Forelimb muscle (tissue), 1 donor: ENCODE measurements around the gene KCNAB1. TPM values are rescaled to one million over a fixed set of nuclear protein-coding genes. Genes with fewer than 3 reads are reported as not detected.

Experiments used
- DNase-seq: peaks from one replicate; pipeline ENCODE4 v3.0.0-alpha.2; 2013; ENCODE audit warnings: low read depth
- polyA plus RNA-seq: library from polyadenylated mRNA; unstranded; fragments of 120-200 nt; gene quantifications from one replicate; pipeline ENCODE4 v1.2.1, GENCODE V29; 2013; ENCODE audit not compliant: insufficient read length

Gene KCNAB1
- polyA plus RNA-seq, 1 donor = 4.3 TPM

- DNase-seq = no peak
Measured at GRCh38 chr3:156368189-156368588, 247.8 kb downstream of the KCNAB1 start.

DNA sequence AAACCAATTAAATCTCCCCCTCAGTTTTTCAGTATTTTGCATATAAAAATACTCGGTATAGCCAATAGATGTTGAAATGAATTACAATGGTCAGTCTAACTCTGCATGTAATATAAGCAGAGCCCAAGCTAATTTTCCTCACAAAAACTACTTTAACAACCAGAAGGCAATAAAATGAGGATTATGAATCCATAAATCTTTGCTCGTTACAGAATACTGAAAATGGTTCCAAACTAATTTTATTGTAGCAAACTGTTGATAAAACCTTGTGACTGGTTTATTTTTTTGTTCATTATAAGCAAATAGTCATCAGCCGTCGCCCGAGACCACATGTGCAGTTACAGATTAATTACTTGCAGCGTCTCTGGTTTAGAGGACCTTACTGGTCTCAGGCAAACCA, 251.3 kb downstream of the KCNAB1 start:
- no peak for DNase-seq

GRCh38 chr3:156373095-156373494, 252.7 kb downstream of the KCNAB1 start:
- no peak for DNase-seq

- no peak for DNase-seq
Measured at GRCh38 chr3:156373654-156374053, 253.3 kb downstream of the KCNAB1 start.

- DNase-seq = no peak
Measured at GRCh38 chr3:156376199-156376598, 255.8 kb downstream of the KCNAB1 start.

GRCh38 chr3:156377266-156377665, 256.9 kb downstream of the KCNAB1 start:
- no peak for DNase-seq

GRCh38 chr3:156377718-156378117, 257.3 kb downstream of the KCNAB1 start:
- no peak for DNase-seq

GRCh38 chr3:156378871-156379270, 258.5 kb downstream of the KCNAB1 start:
- no peak for DNase-seq

- no peak for DNase-seq
Measured at GRCh38 chr3:156379327-156379726, 258.9 kb downstream of the KCNAB1 start.

DNA sequence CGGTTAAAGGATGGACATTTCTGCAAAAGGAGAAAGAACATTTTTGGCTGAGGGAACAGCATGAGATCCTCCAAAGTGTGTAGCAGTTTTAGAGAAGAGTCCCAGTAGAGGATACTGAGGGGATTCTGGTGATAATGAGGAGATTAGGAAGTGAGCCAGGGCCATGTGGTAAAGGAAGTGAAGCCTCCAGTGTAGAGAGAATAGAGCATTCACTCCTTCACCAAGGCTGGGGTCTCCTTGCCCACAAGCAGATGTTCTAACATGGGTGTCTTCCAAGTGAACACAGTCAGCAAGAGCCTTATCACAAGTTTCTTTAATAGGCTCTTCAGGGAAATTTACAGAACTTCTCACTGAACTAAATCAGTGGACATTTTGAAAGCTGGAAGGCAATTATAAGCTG, 260.9 kb downstream of the KCNAB1 start:
- DNase-seq = no peak

GRCh38 chr3:156382458-156383346, 262.3 kb downstream of the KCNAB1 start:
- DNase-seq = no peak

DNA sequence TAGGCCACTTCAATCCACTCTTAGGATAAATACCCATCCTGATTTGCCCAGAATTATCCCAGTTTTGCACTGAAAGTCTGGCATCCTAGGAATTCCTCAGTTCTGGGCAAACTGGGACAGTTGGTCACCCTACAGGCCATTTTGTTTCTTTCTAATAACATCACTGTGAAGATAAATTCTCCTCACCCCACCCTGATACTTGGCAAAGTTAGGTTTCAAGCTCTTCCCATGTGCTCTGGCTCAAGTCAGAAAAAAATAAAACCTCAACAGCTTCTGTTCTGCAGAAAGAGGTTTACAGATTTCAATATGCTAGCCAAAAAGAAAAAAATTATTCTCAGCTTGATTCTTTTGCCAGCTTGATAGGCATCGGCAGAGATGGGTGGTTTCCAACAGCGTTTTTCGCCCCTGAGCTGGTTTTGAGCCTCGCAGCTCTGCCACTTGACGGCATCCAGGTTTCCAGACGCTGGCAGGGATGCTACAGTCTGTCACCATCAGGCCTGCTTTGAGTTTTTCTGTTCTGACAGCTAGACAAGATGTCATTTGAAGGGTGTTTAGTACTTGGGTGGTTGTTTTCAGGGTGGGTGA, 263.2 kb downstream of the KCNAB1 start:
- no peak for DNase-seq

DNA sequence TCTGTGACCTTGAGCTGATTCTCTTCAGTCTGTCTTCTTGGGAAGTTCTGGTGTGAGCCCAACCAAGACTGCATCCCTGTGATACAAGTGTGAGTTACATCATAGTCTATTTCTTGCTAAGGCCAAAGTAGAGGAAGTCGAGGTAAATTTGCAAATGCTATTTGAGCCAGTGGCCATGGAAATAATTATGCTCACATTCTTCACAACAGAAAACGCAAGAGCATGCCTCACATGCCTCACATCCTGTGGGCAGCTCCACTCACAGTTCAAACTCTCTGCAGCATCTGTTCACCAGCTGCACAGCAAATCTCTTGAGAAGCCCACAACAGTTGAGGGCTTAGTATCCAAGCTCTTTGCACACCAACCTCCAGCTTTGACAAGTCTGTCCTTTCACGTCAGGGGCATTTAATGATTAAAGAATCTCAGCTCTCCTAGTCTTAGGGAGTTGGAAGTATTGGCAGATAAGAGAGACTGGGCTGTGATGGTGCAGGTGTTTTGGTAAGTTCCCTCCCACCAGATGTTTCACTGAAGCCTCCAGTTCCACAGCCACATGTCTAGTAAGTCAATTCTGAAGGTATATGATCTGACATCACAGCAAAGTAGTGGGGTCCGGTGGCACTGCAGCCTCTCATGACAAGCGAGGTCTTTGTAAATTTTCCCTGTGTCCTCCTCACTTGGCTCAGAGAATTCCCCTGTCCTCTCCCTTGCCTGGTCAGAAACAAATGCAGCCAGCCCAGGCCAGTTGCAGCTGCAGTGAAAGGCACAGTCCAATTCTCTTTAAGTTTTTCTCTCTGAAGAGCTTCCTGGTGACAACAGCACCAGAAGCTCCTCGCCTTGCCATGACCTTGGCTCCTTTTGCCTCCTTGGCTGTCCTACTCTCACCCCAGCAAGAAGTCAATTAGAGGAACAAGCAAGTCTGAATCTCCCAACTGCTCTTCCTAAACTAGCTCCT, 268.4 kb downstream of the KCNAB1 start:
- DNase-seq = no peak

DNA sequence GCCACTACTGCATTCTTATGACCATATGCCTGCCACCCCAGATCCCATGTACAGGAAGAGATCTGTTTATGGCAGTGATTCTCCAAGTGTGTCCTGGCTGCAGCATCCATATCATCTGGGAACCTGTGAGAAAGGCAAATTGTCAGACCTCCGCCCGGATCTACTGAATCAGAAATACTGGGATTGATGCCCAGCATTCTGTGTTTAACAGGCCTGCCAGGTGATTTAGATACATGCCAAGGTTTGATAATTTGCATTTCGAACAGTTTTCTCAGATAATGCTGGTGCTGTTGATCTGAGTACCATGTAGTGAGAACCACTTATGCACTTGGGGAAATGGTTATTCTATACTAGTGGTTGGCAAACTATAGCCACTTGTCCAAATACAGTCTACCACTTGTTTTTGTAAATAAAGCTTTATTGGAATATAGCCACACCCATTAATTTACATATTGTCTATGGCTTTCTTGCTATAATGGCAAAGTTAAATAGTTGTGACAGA, 269.1 kb downstream of the KCNAB1 start:
- no peak for DNase-seq

DNA sequence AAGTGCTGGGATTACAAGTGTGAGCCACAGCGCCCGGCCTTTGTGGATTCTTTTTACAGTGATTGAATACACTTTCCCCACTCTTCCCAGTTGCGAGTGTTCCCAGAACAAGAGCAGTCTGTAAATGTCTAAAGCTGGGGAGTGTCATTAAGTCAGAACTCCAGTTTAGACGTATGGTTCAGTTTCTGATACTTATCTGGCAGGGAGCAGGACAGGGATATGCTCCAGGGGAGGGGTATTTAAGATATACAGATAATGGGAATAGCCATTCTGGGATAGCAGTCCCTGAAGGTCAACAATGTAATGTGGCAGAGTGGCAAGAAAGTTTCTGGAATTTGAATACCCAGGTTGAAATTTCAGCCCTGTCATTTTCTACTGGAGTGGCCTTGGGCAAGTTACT, 270.5 kb downstream of the KCNAB1 start:
- no peak for DNase-seq

- DNase-seq = no peak
Measured at GRCh38 chr3:156395961-156396710, 275.8 kb downstream of the KCNAB1 start.

GRCh38 chr3:156396851-156397250, 276.5 kb downstream of the KCNAB1 start:
- DNase-seq = no peak

DNA sequence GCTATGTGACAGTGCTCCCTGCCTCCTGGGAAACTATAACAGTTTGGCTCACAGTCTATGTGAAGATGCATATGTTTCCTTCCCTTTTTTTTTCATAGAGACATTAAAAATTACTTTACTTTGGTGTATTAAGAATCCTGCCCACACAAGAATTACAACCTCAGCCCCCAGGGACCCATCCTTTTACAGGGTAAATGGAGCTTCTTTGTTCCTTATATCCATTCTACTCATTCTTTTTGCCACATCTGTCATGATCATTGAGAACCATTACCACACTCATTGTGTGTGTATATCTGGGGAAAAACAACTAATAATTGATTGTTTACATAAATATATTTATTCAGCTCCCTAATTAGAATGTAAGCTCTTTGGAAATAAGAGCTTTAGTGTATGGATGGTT, 277.2 kb downstream of the KCNAB1 start:
- DNase-seq = no peak

- DNase-seq = no peak
Measured at GRCh38 chr3:156400062-156400461, 279.7 kb downstream of the KCNAB1 start.

DNA sequence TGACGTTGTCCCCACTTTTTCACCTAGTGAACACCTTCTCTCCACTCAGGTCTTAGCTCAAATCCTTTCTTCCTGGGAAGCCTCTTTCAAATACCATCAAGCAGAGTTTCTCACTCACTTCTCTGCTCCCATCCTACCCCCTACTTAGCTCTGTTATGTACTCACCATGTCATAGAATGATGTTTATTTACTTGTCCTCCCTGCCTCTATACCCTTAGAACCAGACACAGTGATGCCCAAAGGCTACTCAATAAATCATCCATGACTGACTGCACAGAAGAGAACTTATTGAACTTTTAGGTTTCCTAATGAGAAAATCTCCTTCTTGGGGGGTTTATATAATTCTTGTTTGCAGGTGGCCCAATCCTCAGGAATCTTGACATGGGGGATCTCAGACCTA, 280.4 kb downstream of the KCNAB1 start:
- no peak for DNase-seq

GRCh38 chr3:156404217-156404616, 283.8 kb downstream of the KCNAB1 start:
- DNase-seq = no peak
